GM12874 (cell line): Measurements from ENCODE around the gene RPS15A.

Experiments used
- CTCF ChIP-seq: IDR thresholded peaks from 2 replicates; pipeline ENCODE4 v1.5.1; 2011; ENCODE audit warnings: low read depth, mild to moderate bottlenecking, control low read depth, low read length, moderate library complexity; ENCODE audit not compliant: insufficient read depth

RPS15A gene

DNA sequence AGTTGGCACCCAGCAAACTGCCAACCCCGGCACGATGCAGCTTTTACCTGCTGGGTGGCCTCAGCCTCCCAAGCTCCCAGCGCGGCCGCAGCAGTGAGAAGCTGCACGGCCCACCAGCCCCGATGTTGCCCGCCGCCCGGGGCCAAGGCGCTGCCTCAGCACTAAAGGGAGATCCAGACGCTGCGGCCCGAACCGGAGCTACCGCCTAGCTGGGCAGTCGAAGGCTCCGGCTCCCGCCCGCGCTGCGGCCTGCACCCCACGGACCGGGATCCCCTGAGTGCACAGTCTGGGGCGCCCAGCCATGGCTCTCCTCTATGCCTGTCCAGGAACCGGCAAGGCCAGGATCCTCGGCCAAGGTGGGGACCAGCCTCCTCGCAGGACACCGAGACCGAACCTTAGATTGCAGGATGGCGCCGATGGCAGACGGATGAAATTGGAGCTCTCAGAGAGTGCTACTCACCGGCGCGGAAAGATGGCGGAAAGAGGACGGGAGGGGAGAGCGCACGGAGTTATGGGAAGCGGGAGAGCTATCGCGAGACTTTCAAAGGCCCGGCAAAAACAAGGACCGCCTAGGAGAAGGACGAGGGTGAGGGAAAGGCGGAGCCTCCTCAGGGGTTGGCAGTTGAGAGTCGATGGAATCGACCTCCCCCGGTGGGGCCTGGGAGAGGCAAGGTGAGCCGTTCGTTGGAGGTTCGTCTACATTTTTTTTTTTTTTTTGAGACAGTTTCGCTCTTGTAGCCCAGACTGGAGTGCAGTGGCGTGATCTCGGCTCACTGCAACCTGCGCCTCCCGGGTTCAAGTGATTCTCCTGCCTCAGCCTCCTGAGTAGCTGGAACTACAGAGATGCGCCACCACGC lies at the start of gene RPS15A:
RPS15A (minus strand) TSS at position 485 of the 857 bp plus-strand sequence. CDS start 1,221 bp downstream, outside the sequence.
- TF ChIP-seq CTCF = no peak

- no peak for TF ChIP-seq CTCF
Observed at GRCh38 chr16:18839555-18839954, 49.4 kb upstream of the RPS15A start.

GRCh38 chr16:18836702-18837101 lies 46.6 kb upstream of the RPS15A start:
- TF ChIP-seq CTCF = no peak

GRCh38 chr16:18834864-18835263 lies 44.7 kb upstream of the RPS15A start:
- TF ChIP-seq CTCF = no peak

GRCh38 chr16:18833707-18834505 lies 43.8 kb upstream of the RPS15A start:
- TF ChIP-seq CTCF = no peak

GRCh38 chr16:18832613-18833012 lies 42.5 kb upstream of the RPS15A start:
- no peak for TF ChIP-seq CTCF

DNA sequence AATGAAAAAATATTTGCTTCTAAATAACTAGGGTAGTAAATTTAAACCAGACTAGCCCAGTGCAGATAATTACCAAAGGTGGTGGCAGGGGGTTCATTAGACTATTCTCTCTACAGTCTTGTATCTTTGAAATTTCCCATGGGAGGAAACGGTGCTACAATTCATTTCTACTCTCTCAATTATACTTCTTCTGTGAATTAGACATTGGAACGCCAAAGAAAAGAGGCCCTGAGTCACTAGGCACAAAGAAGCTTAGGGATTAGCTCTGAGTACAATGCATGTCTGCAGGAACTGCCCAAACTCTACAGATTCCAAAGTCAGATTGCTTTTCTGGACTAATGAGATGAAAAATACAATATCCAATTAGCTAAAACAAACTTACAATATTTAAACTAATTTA lies 41.9 kb upstream of the RPS15A start:
- no peak for TF ChIP-seq CTCF
